GM23338 (cell line): Measurements from ENCODE around the gene SERGEF.

Experiments
- CREB1 ChIP-seq: fragments of 250-450 bp; sonication (Bioruptor Pico); IDR thresholded peaks from 2 replicates; pipeline ENCODE4 v1.5.0; 2020; ENCODE audit warnings: low read depth, mild to moderate bottlenecking, moderate library complexity
- EZH2 ChIP-seq: fragments of 200-600 bp; sonication (generic); IDR thresholded peaks from one replicate; pipeline ENCODE4 v1.8.0; 2017; ENCODE audit warnings: antibody characterized with exemption, mild to moderate bottlenecking, low read depth; ENCODE audit not compliant: unreplicated experiment
- EZH2phosphoT487 ChIP-seq: fragments of 200-600 bp; sonication (generic); IDR thresholded peaks from one replicate; pipeline ENCODE4 v1.8.1; 2018; ENCODE audit warnings: antibody characterized with exemption; ENCODE audit not compliant: unreplicated experiment
- JUNB ChIP-seq: IDR thresholded peaks from one replicate; pipeline ENCODE4 v1.6.1; 2016; ENCODE audit warnings: antibody characterized with exemption; ENCODE audit not compliant: unreplicated experiment
- POLR2AphosphoS5 ChIP-seq: IDR thresholded peaks from 2 replicates; pipeline ENCODE4 v1.6.1; 2016; ENCODE audit warnings: antibody characterized with exemption, low read depth
- REST ChIP-seq: IDR thresholded peaks from one replicate; pipeline ENCODE4 v1.6.1; 2018; ENCODE audit warnings: antibody characterized with exemption; ENCODE audit not compliant: unreplicated experiment
- ZNF331 ChIP-seq: fragments of 250-450 bp; sonication (Bioruptor Pico); IDR thresholded peaks from 2 replicates; pipeline ENCODE4 v1.5.0; 2020; ENCODE audit warnings: low read depth, mild to moderate bottlenecking, moderate library complexity
- TF ChIP-seq, protein P1 (sequence below), 2 experiments: fragments of 200-600 bp in 1 of 2; sonication (generic) in 1 of 2; conservative IDR thresholded peaks; 2 replicates each; pipeline versions ENCODE4 v1.5.1 to v1.6.1; 2016 to 2017; ENCODE audit warnings: antibody characterized with exemption in 2 of 2, low read depth in 2 of 2, mild to moderate bottlenecking in 2 of 2, moderate library complexity in 1 of 2
- TF ChIP-seq, protein P2 (sequence below): IDR thresholded peaks from 2 replicates; pipeline ENCODE4 v1.6.1; 2016; ENCODE audit warnings: antibody characterized with exemption

DNA sequence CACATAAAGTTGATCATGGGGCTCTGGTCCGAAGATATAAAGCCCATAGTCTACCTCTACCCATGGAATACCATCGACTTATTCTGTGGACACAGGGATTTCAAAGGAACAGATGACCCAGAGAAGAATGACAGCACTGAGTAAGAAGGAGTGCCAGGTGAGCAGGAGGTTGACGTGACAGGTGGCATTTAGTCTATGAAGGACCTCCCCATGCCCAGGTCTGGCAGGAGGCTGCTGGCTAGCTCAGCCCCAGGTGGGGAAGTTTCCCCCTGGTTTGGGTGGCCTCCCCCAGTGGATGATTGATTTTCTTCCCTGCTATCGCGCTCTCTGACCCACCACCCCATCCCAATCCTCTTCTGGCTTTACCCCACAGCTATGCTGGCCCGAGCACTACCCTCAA is 239.2 kb downstream of the SERGEF start:
- TF ChIP-seq, protein P1, sequence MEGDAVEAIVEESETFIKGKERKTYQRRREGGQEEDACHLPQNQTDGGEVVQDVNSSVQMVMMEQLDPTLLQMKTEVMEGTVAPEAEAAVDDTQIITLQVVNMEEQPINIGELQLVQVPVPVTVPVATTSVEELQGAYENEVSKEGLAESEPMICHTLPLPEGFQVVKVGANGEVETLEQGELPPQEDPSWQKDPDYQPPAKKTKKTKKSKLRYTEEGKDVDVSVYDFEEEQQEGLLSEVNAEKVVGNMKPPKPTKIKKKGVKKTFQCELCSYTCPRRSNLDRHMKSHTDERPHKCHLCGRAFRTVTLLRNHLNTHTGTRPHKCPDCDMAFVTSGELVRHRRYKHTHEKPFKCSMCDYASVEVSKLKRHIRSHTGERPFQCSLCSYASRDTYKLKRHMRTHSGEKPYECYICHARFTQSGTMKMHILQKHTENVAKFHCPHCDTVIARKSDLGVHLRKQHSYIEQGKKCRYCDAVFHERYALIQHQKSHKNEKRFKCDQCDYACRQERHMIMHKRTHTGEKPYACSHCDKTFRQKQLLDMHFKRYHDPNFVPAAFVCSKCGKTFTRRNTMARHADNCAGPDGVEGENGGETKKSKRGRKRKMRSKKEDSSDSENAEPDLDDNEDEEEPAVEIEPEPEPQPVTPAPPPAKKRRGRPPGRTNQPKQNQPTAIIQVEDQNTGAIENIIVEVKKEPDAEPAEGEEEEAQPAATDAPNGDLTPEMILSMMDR (conservative IDR thresholded peaks at IDR 0.05; ENCODE audit: low read depth in 2 of 2), result no peak
- TF ChIP-seq POLR2AphosphoS5, result no peak
- TF ChIP-seq EZH2, result no peak
- no peak for TF ChIP-seq CREB1
- no peak for TF ChIP-seq REST
- TF ChIP-seq, protein P2, sequence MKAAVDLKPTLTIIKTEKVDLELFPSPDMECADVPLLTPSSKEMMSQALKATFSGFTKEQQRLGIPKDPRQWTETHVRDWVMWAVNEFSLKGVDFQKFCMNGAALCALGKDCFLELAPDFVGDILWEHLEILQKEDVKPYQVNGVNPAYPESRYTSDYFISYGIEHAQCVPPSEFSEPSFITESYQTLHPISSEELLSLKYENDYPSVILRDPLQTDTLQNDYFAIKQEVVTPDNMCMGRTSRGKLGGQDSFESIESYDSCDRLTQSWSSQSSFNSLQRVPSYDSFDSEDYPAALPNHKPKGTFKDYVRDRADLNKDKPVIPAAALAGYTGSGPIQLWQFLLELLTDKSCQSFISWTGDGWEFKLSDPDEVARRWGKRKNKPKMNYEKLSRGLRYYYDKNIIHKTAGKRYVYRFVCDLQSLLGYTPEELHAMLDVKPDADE, result no peak
- no peak for TF ChIP-seq JUNB
- TF ChIP-seq EZH2phosphoT487, result no peak
- TF ChIP-seq ZNF331, result no peak
